Measurements from ENCODE around the gene HSPB6.

The HSPB6 gene

DNA sequence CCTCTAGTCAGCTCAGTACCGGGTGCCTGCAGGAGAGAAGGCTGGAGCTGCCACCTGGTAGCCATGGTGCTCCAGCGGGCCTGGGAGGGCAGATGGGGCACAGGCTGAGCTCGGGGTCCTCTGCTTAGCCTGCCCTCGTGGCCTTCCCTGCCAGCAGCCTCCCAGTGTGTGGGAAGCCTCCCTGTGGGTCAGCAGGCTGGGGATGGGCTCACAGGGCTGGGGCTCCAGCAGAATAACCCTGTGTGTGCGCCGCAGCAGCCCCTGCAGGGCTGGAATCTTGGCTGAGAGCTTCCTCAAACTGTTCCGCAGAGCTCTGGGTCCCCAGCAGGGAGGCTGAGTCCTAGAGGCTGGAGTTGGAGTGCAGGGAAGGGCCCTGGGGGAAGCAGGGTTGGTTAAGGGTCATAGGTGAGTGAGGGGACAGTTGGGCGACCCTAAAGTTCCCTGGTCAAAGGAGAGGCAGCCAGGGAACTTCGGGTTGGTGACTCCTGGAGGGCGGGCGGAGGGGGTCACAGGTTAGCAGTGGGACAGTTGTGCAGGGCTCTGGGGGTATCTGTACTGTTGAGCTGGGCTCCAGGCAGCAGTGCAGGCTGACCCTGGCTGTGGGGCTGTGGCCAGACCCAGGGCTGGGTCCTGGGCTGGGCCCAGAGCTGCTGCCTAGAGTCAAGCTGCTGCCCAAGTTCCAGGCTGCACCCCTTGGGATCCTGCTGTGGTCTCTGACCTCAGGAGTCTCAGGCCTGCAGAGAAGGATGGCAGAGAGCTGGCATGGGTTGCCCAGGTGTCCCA, 32.6 kb upstream of the HSPB6 start:
- TF ChIP-seq, protein P1, sequence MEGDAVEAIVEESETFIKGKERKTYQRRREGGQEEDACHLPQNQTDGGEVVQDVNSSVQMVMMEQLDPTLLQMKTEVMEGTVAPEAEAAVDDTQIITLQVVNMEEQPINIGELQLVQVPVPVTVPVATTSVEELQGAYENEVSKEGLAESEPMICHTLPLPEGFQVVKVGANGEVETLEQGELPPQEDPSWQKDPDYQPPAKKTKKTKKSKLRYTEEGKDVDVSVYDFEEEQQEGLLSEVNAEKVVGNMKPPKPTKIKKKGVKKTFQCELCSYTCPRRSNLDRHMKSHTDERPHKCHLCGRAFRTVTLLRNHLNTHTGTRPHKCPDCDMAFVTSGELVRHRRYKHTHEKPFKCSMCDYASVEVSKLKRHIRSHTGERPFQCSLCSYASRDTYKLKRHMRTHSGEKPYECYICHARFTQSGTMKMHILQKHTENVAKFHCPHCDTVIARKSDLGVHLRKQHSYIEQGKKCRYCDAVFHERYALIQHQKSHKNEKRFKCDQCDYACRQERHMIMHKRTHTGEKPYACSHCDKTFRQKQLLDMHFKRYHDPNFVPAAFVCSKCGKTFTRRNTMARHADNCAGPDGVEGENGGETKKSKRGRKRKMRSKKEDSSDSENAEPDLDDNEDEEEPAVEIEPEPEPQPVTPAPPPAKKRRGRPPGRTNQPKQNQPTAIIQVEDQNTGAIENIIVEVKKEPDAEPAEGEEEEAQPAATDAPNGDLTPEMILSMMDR (IDR thresholded peaks at IDR 0.05): no peak
- no peak overlapping the region for H3K27ac ChIP-seq

DNA sequence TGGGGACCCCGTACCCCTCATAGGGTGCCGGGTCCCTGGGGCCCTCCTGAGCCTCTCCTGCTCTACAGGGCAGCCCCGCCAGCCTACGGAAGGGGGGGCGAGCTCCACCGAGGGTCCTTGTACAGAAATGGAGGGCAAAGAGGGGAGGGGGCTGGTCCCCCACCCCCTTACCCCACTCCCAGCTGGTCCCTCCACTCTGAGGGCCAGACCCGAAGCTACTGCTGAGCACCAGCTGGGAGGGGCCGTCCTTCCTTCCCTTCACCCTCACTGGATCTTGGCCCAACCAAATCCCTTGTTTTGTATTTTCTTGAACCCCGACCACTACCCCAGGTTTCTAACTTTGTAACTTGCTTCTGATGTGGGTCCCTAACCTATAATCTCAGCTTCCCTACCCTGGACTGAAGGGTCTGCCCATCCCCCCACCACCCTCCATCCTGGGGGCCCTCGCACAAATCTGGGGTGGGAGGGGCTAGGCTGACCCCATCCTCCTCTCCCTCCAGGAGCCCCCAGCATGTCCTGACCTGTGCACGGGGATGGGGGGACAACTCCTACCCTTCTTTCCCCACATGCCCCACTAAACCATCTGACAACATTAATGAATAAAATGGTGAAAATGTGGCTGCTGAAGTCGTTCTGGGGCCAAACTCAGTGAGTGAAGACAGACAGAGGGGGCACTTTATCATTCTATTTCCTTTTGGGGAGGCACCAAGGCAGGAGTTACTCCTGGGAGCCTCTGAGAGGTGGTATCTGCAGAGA, 31.6 kb upstream of the HSPB6 start:
- H3K27ac ChIP-seq: no peak overlapping the region
- TF ChIP-seq, protein P1 (IDR thresholded peaks at IDR 0.05): no peak
- TF ChIP-seq ZFX (IDR thresholded peaks at IDR 0.05; ENCODE audit: borderline replicate concordance): no peak

DNA sequence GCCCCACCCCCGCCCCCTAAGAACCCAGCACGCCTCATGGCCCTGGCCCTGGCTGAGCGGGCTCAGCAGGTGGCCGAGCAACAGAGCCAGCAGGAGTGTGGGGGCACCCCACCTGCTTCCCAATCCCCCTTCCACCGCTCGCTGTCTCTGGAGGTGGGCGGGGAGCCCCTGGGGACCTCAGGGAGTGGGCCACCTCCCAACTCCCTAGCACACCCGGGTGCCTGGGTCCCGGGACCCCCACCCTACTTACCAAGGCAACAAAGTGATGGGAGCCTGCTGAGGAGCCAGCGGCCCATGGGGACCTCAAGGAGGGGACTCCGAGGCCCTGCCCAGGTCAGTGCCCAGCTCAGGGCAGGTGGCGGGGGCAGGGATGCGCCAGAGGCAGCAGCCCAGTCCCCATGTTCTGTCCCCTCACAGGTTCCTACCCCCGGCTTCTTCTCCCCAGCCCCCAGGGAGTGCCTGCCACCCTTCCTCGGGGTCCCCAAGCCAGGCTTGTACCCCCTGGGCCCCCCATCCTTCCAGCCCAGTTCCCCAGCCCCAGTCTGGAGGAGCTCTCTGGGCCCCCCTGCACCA, 30.5 kb upstream of the HSPB6 start:
- H3K27ac ChIP-seq: no peak overlapping the region
- TF ChIP-seq, protein P1 (IDR thresholded peaks at IDR 0.05): no peak
- no peak for TF ChIP-seq ZFX (IDR thresholded peaks at IDR 0.05; ENCODE audit: borderline replicate concordance)

DNA sequence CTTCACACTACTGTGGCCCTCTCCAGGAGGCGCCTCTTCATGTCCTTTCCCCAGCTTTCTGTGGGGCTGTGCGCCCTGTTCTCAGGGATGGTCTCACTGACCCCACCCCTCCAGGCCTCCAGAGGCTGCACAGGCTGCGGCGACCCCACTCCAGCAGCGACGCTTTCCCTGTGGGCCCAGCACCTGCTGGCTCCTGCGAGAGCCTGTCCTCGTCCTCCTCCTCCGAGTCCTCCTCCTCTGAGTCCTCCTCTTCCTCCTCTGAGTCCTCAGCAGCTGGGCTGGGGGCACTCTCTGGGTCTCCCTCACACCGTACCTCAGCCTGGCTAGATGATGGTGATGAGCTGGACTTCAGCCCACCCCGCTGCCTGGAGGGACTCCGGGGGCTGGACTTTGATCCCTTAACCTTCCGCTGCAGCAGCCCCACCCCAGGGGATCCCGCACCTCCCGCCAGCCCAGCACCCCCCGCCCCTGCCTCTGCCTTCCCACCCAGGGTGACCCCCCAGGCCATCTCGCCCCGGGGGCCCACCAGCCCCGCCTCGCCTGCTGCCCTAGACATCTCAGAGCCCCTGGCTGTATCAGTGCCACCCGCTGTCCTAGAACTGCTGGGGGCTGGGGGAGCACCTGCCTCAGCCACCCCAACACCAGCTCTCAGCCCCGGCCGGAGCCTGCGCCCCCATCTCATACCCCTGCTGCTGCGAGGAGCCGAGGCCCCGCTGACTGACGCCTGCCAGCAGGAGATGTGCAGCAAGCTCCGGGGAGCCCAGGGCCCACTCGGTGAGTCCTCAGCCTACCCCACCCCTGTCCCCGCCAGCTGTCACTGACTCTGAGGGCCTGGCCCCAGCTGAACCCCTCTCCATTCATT, 29.7 kb upstream of the HSPB6 start:
- no peak for TF ChIP-seq ZFX (IDR thresholded peaks at IDR 0.05; ENCODE audit: borderline replicate concordance)
- TF ChIP-seq, protein P1 (IDR thresholded peaks at IDR 0.05): no peak
- no peak overlapping the region for H3K27ac ChIP-seq

DNA sequence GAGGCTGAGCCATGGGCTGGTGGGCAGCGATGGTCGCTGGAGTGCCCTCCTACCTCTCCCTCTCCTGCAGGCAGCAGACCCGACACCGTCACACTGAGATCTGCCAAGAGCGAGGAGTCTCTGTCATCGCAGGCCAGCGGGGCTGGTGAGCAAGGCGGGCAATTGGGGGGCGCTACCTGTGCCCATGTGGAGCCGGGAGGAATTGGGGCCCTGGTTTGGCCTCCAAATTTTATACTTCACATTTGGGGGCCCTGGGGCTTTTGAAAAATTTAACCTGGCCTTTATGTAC, 28.5 kb upstream of the HSPB6 start:
- TF ChIP-seq, protein P1 (IDR thresholded peaks at IDR 0.05): no peak
- TF ChIP-seq ZFX (IDR thresholded peaks at IDR 0.05; ENCODE audit: borderline replicate concordance): no peak

DNA sequence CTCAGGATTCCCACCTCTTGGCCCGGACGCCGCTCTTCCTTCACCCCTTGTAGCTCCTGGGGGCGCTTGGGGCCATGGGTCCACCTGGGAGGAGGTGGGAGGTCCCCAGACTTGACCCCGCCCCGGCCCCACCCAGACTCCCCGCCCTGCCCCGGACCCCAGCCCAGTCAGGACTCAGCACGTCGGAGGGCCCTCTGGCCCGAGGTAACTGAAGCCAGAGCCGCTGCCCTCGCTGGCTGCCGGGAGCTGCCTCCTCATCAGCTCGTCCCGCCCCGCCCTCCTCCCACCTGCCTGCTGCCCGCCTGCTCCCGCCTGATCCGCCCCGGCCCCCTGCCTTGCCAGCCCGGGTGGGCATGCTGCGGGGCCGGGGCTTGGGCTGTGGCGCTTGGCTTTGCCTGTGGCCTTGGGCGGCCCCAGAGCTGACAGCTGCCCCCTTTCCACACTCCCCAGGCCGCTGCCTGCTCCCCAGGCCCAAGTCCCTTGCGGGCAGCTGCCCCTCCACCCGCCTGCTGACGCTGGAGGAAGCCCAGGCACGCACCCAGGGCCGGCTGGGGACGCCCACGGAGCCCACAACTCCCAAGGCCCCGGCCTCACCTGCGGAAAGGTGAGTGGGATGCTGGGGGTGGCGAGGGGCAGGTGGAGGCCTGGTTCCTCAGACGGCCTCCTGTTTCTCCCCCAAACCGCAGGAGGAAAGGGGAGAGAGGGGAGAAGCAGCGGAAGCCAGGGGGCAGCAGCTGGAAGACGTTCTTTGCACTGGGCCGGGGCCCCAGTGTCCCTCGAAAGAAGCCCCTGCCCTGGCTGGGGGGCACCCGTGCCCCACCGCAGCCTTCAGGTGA, 27.9 kb upstream of the HSPB6 start:
- no peak overlapping the region for H3K27ac ChIP-seq
- TF ChIP-seq ZFX (IDR thresholded peaks at IDR 0.05; ENCODE audit: borderline replicate concordance): no peak
- TF ChIP-seq, protein P1 (IDR thresholded peaks at IDR 0.05): no peak

More for the DNA sequence above, 28.5 kb upstream of the HSPB6 start:
- no peak overlapping the region for H3K27ac ChIP-seq
